ENCODE results near the gene PPFIBP1.

DNA sequence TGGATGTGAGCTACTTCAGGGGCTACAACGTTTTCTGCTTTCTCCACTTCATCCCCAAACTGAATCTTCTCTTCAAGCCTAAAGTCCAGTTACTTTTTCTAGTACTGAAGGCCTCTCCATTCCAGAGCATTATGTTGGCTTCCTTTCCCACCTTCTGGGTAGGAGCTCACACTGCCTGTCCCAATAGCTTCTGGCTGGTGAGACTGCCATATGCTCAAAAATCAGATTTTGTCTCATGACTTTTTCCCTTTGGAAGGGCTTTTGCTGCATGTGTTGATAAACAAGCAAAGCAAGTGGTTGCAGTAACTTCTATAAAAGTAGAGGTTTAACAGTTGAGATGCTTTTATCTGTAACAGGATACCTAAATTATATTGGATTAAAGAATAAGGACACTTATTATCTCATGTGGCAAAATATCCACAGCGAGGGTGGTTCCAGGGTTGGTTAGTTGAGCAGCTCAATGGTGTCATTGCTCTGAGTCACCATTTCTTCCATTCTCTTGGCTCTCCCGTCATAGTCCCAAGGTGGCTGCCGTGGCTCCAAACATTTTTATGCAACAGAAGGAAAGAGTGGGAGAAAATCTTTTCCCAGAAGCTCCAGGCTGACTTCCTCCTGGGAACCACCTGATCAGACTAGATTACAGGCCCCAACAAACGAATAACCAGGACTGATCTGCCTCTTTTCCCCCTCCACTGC lies 15.1 kb upstream of the PPFIBP1 start:
- TF ChIP-seq, protein P1, sequence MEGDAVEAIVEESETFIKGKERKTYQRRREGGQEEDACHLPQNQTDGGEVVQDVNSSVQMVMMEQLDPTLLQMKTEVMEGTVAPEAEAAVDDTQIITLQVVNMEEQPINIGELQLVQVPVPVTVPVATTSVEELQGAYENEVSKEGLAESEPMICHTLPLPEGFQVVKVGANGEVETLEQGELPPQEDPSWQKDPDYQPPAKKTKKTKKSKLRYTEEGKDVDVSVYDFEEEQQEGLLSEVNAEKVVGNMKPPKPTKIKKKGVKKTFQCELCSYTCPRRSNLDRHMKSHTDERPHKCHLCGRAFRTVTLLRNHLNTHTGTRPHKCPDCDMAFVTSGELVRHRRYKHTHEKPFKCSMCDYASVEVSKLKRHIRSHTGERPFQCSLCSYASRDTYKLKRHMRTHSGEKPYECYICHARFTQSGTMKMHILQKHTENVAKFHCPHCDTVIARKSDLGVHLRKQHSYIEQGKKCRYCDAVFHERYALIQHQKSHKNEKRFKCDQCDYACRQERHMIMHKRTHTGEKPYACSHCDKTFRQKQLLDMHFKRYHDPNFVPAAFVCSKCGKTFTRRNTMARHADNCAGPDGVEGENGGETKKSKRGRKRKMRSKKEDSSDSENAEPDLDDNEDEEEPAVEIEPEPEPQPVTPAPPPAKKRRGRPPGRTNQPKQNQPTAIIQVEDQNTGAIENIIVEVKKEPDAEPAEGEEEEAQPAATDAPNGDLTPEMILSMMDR (IDR thresholded peaks at IDR 0.05), result no peak
- no peak for TF ChIP-seq POLR2A (IDR thresholded peaks at IDR 0.05)

Measured in lower leg skin (tissue), 3 donors.